ENCODE data around the gene BICC1. TPM values are rescaled to one million over a fixed set of nuclear protein-coding genes. Genes with fewer than 3 reads are reported as not detected.

The BICC1 gene
- total and polyA plus RNA-seq, 8 donors: 19.0 to 37.4 (median 23.0) TPM

DNA sequence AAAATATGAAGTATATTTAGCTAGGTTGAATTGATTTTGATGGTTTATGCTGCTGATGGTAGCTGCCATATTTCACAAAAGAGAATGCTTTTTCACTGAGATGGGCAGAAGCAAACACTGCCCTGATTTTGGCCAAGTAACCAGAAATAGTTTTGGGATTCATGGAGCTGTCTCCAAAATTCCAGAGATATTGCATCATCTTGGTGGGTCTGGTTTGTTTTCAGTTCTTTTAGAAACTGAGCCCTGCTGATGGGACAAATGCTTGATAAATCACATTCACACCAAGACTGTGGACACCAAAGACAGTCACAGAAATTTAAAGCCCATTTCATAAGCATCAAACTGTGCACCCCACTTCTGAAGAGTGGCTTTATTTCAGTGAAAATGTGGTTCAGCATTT is 140.5 kb downstream of the BICC1 start:
- FAIRE-seq: no peak
- H3K27me3 ChIP-seq: no peaks in the 10 kb centered on the region
- no peaks in the 10 kb centered on the region for H3K4me1 ChIP-seq
- no peak for DNase-seq
- no peak overlapping the region for H3K4me3 ChIP-seq
- intact Hi-C loops (cut with DNase I): no loop called here
- no peaks in the 10 kb centered on the region for H3K9me3 ChIP-seq
- TF ChIP-seq, protein P1, sequence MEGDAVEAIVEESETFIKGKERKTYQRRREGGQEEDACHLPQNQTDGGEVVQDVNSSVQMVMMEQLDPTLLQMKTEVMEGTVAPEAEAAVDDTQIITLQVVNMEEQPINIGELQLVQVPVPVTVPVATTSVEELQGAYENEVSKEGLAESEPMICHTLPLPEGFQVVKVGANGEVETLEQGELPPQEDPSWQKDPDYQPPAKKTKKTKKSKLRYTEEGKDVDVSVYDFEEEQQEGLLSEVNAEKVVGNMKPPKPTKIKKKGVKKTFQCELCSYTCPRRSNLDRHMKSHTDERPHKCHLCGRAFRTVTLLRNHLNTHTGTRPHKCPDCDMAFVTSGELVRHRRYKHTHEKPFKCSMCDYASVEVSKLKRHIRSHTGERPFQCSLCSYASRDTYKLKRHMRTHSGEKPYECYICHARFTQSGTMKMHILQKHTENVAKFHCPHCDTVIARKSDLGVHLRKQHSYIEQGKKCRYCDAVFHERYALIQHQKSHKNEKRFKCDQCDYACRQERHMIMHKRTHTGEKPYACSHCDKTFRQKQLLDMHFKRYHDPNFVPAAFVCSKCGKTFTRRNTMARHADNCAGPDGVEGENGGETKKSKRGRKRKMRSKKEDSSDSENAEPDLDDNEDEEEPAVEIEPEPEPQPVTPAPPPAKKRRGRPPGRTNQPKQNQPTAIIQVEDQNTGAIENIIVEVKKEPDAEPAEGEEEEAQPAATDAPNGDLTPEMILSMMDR (IDR thresholded peaks at IDR 0.05): no peak
- H3K36me3 ChIP-seq: no peaks in the 10 kb centered on the region
- no peak for ATAC-seq
- no peak overlapping the region for H3K27ac ChIP-seq

DNA sequence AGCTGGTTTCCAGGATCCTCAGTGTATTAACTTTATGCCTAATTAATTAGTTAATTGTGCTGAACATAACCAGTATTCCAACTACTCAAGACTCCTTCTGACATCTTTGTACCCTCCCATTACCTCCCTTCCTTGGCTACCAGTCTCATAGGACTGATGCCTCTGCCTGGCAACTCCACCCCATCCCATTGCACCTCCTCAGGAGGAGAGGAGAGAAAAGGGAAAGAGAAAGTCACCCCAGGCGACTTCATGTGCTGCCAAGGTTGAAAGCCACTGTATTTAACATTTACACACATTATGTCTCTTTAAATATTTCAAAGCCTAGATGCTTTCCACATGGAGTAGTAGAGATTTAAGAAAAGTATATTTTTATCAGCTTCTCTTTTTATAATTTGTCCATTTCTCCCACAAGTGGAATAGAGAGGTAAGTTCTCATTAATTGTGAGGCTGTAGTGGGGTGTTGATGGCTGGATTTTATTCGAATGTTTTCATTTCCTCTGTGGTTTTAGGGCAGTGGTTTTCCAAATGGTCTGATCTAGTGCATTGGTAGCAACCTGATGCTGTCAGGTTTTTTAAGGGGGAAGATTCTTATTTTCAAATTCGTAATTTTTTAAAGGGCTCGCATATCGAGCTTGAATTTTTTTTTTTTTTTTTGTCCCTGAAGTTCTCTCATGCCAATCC is 148.0 kb downstream of the BICC1 start:
- Histone ChIP-seq H3K4me1 (no peaks in the 10 kb centered on the region), H3K27me3 (no peaks in the 10 kb centered on the region), H3K4me3 (no peak overlapping the region), H3K36me3 (no peaks in the 10 kb centered on the region), H3K9me3 (no peaks in the 10 kb centered on the region), H3K27ac (no peak overlapping the region)
- intact Hi-C loops (cut with DNase I): no loop called here
- DNase-seq (no peak), ATAC-seq (peak in 2 of 4 donors; percentile 11 to 32), FAIRE-seq (no peak)
- TF ChIP-seq, protein P1 (IDR thresholded peaks at IDR 0.05): no peak
- 55 to 62% methylated on average over 5 of the region's 5 CpGs for WGBS, 2 donors

DNA sequence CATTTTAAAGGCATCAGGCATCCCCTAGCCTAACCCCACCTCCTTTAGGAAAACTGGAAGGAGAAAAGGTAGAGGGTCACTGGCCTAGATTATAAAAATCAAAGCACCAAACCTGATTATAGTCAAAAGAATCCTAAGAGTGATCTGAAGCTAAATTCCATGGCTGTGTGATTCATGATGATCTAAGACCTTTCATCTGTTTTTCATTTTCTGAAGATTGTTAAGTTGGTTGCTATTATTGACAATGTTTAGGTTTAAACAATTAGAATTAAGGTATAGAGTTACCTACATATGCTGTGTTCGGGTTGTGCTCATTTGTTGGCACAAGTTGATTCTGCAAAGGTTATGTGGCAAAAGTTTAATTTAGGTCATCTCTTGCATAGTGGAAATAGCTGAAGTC is 148.7 kb downstream of the BICC1 start:
- TF ChIP-seq, protein P1 (IDR thresholded peaks at IDR 0.05): no peak
- peaks cover 0 to 2% (median 2%) of the 10 kb centered on the region in 3 donors for H3K4me1 ChIP-seq
- H3K4me3 ChIP-seq: no peak overlapping the region
- WGBS, 2 donors: 69 to 78% methylated on average over 1 of the region's 1 CpG
- intact Hi-C loops (cut with DNase I): no loop called here
- H3K27ac ChIP-seq: peak overlapping the region in 1 of 4 donors; percentile 1
- FAIRE-seq (no peak), ATAC-seq (no peak), DNase-seq (no peak)
- H3K36me3 ChIP-seq: no peaks in the 10 kb centered on the region
- no peaks in the 10 kb centered on the region for H3K9me3 ChIP-seq
- H3K27me3 ChIP-seq: no peaks in the 10 kb centered on the region

DNA sequence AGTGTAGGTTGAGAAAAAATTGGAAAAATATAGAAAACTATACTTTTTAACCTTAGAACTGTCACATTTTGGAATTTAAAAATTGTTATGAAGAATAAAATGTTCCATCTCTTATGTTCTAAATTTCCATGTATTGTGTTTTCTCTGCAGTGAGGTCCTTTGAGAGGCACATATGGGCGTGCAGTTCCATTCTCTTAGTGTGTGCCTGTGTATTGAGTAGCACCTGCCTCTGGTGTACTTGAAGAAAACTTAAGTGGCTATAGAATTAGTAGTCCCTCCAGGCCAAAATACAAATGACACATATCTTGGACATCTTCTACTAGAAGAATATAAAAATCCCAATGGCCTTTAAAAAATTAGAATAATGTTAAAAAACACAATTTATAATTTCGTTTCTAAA is 149.2 kb downstream of the BICC1 start:
- peaks cover 0 to 7% (median 6%) of the 10 kb centered on the region in 3 donors for H3K4me1 ChIP-seq
- intact Hi-C loops (cut with DNase I): no loop called here
- WGBS, 2 donors: 33 to 39% methylated on average over 2 of the region's 2 CpGs
- no peak overlapping the region for H3K4me3 ChIP-seq
- FAIRE-seq (no peak), DNase-seq (no peak), ATAC-seq (no peak)
- peak overlapping the region in 1 of 4 donors; percentile 1 for H3K27ac ChIP-seq
- no peaks in the 10 kb centered on the region for H3K36me3 ChIP-seq
- TF ChIP-seq, protein P1 (IDR thresholded peaks at IDR 0.05): no peak
- no peaks in the 10 kb centered on the region for H3K27me3 ChIP-seq
- H3K9me3 ChIP-seq: no peaks in the 10 kb centered on the region

DNA sequence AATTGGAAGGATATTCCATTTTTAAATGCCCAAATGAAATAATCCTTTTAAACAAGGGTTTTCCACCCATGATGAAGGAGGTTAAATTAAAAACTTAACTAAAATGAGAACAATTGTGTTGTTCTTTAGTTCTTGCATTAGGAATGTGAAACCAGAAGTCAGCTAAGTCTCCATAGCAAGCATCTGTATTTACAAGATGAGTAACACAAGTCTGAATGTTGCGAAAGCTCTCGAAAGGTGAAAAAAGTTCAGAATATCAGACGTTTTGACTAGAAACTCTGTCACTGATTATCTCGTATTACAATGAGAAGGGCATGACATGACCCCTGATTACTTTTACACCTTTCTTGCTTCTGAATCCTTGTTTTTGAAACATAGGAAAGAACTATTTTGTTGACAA is 149.6 kb downstream of the BICC1 start:
- no peak for FAIRE-seq
- Histone ChIP-seq H3K27ac (no peak overlapping the region), H3K4me1 (peaks cover 0 to 9% (median 6%) of the 10 kb centered on the region in 3 donors), H3K4me3 (no peak overlapping the region), H3K36me3 (no peaks in the 10 kb centered on the region), H3K9me3 (no peaks in the 10 kb centered on the region), H3K27me3 (no peaks in the 10 kb centered on the region)
- TF ChIP-seq, protein P1 (IDR thresholded peaks at IDR 0.05): no peak
- WGBS, 2 donors: 60 to 63% methylated on average over 4 of the region's 4 CpGs
- ATAC-seq: no peak
- intact Hi-C loops (cut with DNase I): no loop called here
- no peak for DNase-seq
